ENCODE measurements around the gene ZNF354C. TPM values are rescaled to one million over a fixed set of nuclear protein-coding genes. Genes with fewer than 3 reads are reported as not detected.

ZNF354C gene
- total RNA-seq, 1 donor from 2014 or later, result 29.8 TPM

GRCh38 chr5:179054876-179055275, 5.3 kb upstream of the ZNF354C start:
- Histone ChIP-seq H4K20me1 (ENCODE audit: low read depth) (no peaks in the 10 kb centered on the region), H3K4me3 (no peak overlapping the region), H2AFZ (replicated peaks) (no peak overlapping the region), H3K9ac (no peak overlapping the region), H3F3A (ENCODE audit: low read depth) (peaks cover 9% of the 10 kb centered on the region), H3K27me3 (peaks cover 13% of the 10 kb centered on the region), H3K36me3 (no peaks in the 10 kb centered on the region), H3K4me1 (no peaks in the 10 kb centered on the region), H3K79me2 (ENCODE audit: low read depth) (no peaks in the 10 kb centered on the region), H3K27ac (no peak overlapping the region), H3K4me2 (no peak overlapping the region), H3K9me3 (ENCODE audit: low read depth) (peaks cover 8% of the 10 kb centered on the region)
- no peak overlapping the region for H3K4me3 Mint-ChIP-seq
- no peak overlapping the region for H3K27ac Mint-ChIP-seq
- DNase-seq (ENCODE audit: low spot score), result no peak
- no peaks in the 10 kb centered on the region for H3K4me1 Mint-ChIP-seq
- TF ChIP-seq EZH2 (IDR thresholded peaks at IDR 0.05) (no peak), EZH2phosphoT487 (IDR thresholded peaks at IDR 0.05) (no peak)
- TF ChIP-seq, protein P1, sequence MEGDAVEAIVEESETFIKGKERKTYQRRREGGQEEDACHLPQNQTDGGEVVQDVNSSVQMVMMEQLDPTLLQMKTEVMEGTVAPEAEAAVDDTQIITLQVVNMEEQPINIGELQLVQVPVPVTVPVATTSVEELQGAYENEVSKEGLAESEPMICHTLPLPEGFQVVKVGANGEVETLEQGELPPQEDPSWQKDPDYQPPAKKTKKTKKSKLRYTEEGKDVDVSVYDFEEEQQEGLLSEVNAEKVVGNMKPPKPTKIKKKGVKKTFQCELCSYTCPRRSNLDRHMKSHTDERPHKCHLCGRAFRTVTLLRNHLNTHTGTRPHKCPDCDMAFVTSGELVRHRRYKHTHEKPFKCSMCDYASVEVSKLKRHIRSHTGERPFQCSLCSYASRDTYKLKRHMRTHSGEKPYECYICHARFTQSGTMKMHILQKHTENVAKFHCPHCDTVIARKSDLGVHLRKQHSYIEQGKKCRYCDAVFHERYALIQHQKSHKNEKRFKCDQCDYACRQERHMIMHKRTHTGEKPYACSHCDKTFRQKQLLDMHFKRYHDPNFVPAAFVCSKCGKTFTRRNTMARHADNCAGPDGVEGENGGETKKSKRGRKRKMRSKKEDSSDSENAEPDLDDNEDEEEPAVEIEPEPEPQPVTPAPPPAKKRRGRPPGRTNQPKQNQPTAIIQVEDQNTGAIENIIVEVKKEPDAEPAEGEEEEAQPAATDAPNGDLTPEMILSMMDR (IDR thresholded peaks at IDR 0.05), result no peak
- H3K27me3 Mint-ChIP-seq (ENCODE audit: insufficient read depth, low read depth), result peaks cover 2% of the 10 kb centered on the region
- H3K36me3 Mint-ChIP-seq, result no peaks in the 10 kb centered on the region
- peaks cover 39% of the 10 kb centered on the region for H3K9me3 Mint-ChIP-seq

- no peak overlapping the region for H3K4me3 Mint-ChIP-seq
- peaks cover 13% of the 10 kb centered on the region for H3K27me3 ChIP-seq
- H3K4me1 ChIP-seq, result no peaks in the 10 kb centered on the region
- H3K4me2 ChIP-seq, result no peak overlapping the region
- H2AFZ ChIP-seq (replicated peaks), result no peak overlapping the region
- DNase-seq (ENCODE audit: low spot score), result no peak
- no peaks in the 10 kb centered on the region for H3K79me2 ChIP-seq (ENCODE audit: low read depth)
- no peak overlapping the region for H3K9ac ChIP-seq
- peaks cover 2% of the 10 kb centered on the region for H3K27me3 Mint-ChIP-seq (ENCODE audit: insufficient read depth, low read depth)
- TF ChIP-seq, protein P1 (IDR thresholded peaks at IDR 0.05), result no peak
- TF ChIP-seq EZH2phosphoT487 (IDR thresholded peaks at IDR 0.05) (no peak), EZH2 (IDR thresholded peaks at IDR 0.05) (no peak)
- no peaks in the 10 kb centered on the region for H3K4me1 Mint-ChIP-seq
- H3K27ac ChIP-seq, result no peak overlapping the region
- no peaks in the 10 kb centered on the region for H3K36me3 Mint-ChIP-seq
- peaks cover 43% of the 10 kb centered on the region for H3K9me3 Mint-ChIP-seq
- H3K27ac Mint-ChIP-seq, result no peak overlapping the region
- H4K20me1 ChIP-seq (ENCODE audit: low read depth), result no peaks in the 10 kb centered on the region
- no peaks in the 10 kb centered on the region for H3K36me3 ChIP-seq
- H3F3A ChIP-seq (ENCODE audit: low read depth), result peaks cover 11% of the 10 kb centered on the region
- H3K4me3 ChIP-seq, result no peak overlapping the region
- peaks cover 8% of the 10 kb centered on the region for H3K9me3 ChIP-seq (ENCODE audit: low read depth)
Measured at GRCh38 chr5:179055436-179055835, 4.7 kb upstream of the ZNF354C start.

GRCh38 chr5:179055841-179056240, 4.3 kb upstream of the ZNF354C start:
- Histone ChIP-seq H4K20me1 (ENCODE audit: low read depth) (no peaks in the 10 kb centered on the region), H3K9me3 (ENCODE audit: low read depth) (peaks cover 8% of the 10 kb centered on the region), H3K9ac (no peak overlapping the region), H3K4me2 (no peak overlapping the region), H3K27ac (no peak overlapping the region), H3K4me3 (no peak overlapping the region), H3K36me3 (no peaks in the 10 kb centered on the region), H3K79me2 (ENCODE audit: low read depth) (peaks cover 2% of the 10 kb centered on the region), H3K27me3 (peaks cover 13% of the 10 kb centered on the region), H3F3A (ENCODE audit: low read depth) (peaks cover 11% of the 10 kb centered on the region), H3K4me1 (peaks cover 3% of the 10 kb centered on the region), H2AFZ (replicated peaks) (no peak overlapping the region)
- peaks cover 40% of the 10 kb centered on the region for H3K9me3 Mint-ChIP-seq
- H3K4me1 Mint-ChIP-seq, result no peaks in the 10 kb centered on the region
- TF ChIP-seq EZH2 (IDR thresholded peaks at IDR 0.05) (no peak), EZH2phosphoT487 (IDR thresholded peaks at IDR 0.05) (no peak)
- TF ChIP-seq, protein P1 (IDR thresholded peaks at IDR 0.05), result no peak
- H3K4me3 Mint-ChIP-seq, result no peak overlapping the region
- no peak overlapping the region for H3K27ac Mint-ChIP-seq
- peak; percentile 7 for DNase-seq (ENCODE audit: low spot score)
- peaks cover 2% of the 10 kb centered on the region for H3K27me3 Mint-ChIP-seq (ENCODE audit: insufficient read depth, low read depth)
- no peaks in the 10 kb centered on the region for H3K36me3 Mint-ChIP-seq

Measured in neural progenitor cell (in vitro differentiated cells).